OCI-M1 (cell line): ENCODE data around the gene MRGPRF.
A peak's percentile ranks its signal among the peaks of the same experiment; 100 is the strongest.

Experiments used
- DNase-seq: peaks from one replicate; lab custom pipeline; 2025; lab: John Stamatoyannopoulos, UW

MRGPRF gene

DNA sequence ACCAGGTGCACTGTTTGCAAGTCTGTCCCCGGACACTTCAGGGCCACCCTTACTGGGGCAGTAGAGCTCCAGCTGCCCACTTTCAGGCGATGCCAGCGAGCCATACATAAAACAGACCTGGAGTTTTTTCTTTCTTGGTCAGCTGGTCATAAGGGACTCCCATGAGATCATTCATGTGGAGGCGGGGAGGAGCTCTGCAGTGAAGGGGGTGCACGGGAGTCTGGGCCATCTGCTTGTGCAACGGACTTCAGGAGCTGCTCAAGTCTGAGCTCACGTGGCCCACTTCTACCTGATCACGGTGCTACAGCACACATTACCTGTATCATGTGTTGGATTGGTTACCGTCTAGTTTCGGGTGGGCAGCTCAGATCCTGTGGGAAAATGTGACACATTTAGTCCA lies 9.2 kb upstream of the MRGPRF start:
- no peak for DNase-seq

GRCh38 chr11:69018924-69019323 lies 5.9 kb upstream of the MRGPRF start:
- no peak for DNase-seq

DNA sequence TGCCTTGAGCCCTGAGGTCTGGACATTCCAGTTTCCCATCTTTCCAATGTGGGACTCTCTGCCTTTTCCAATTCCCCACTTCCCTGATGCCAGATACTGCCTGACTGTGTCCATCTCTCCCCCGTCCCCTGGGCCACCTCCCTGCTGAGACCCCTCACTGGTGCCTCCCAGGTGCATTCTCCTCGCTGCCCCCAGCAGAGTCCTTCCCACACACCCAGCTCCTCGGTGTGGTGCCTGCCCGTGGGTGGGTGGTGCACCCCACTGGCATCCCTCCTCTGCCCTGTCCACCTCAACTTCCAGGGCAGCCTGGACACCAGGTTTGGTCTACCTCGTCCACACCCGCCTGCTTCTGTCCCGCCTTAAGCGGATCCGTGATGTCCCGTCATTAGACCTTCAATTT lies 4.9 kb upstream of the MRGPRF start:
- no peak for DNase-seq

DNA sequence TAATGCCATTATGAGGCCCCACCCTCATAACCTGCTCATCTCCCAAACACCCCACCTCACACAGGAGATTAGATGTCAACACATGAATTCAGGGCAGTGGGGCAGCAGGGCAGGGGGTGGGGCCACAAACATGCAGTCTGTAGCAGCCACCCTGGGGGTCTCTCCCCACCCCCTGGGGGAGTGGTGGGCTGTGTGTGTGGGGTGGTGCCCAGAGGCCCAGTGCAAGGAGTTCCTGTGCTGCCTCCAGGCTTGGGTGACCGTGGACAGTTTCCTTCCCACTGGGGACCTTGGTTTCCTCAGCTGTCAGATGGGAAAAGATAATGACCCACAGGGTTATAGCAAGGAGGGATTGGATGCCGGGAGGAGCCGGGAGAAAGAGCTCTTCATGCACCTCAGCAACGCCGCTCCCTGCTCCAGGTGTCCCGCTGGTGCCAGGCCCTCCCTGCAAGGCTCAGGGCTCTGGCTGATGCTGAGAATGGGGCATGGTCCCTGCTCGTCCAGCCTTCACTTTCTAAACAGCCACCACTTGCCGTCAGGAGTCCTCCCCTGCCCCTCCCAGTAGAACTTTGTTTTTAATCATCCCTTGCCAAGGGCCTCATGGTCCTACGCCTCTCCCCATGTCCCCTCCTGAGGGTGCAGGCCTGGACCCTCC lies 2.0 kb upstream of the MRGPRF start:
- DNase-seq, result no peak

- DNase-seq, result no peak
These were observed 1.2 kb upstream of the MRGPRF start for GRCh38 chr11:69014084-69014851.

GRCh38 chr11:69012092-69013008 lies 696 bp downstream of the MRGPRF start:
- no peak for DNase-seq

GRCh38 chr11:69011624-69012091 lies 1.4 kb downstream of the MRGPRF start:
- DNase-seq, result no peak

DNA sequence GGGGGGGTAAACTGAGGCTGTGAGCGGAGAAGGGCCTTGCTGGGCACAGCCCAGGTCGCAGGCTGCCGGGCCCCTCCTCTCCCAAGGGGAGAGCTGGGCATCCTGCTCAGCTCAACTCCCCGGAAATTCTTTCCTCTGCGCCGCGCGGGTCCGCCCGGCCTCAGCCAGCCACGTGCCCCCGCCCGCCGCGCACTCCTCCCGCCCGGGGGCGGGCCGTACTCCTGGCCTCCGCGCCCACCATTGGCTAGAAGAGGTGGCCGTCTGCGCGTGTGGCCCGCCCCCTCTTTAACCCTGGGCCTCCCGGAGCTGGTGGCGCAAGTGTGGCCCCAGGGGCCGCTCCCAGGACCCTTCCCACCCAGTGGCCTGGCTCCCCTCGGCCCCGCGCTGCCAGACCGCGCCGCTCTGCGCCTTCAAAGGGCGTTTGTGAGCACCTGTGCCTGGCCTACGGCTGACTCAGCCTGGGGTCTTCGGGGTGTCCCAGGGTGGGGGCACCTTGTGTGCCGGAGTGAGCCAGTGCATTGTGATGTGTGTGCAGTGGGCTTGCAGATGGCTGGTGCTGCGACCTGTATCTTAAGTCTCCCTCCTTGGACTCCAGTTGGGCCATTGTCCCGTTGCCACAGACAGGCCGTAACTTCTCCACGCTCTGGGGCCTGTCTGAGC lies 2.0 kb downstream of the MRGPRF start:
- peak; percentile 59 for DNase-seq

- no peak for DNase-seq
These were observed 2.6 kb downstream of the MRGPRF start for GRCh38 chr11:69010361-69010891.

GRCh38 chr11:69009441-69010211 lies 3.4 kb downstream of the MRGPRF start:
- no peak for DNase-seq

- peak; percentile 60 for DNase-seq
These were observed 4.2 kb downstream of the MRGPRF start for GRCh38 chr11:69008737-69009440.

DNA sequence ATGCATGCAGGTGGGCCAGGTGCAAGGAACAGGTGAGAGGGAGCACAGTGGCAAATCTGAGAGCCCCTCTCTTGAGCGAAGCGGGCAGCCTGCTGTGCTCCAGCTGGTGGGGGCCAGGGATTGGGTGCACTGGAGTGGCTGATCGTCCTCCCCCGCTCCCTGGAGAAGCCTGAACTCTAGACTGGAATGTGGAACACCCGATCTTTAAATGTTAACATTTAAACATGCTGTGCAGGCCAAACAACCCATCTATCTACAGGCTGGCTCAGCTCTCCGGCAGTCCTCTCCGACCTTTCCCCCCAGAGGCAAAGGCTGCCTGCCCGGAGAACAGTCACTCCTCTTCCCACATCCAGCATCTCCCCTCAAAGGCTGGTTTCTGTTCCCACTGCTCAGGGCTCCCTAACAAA lies 5.1 kb downstream of the MRGPRF start:
- DNase-seq, result no peak

DNA sequence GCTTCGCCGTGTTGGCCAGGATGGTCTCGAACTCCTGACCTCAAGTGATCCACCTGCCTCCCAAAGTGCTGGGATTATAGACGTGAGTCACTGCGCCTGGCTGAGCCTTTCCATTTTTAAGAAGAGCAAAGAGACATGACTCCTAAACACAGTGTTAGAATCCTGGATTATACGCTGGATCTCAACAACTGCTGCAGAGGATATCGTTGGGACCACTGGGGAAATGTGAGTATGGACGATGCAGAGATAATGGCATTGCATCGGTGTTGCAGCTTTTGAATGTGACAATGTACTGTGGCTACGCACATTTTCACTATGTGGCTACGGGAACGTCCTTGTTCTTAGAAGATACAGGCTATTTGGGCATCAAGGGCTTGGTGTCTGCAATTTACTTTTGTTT lies 6.2 kb downstream of the MRGPRF start:
- no peak for DNase-seq

GRCh38 chr11:69005631-69006368 lies 7.2 kb downstream of the MRGPRF start:
- DNase-seq, result no peak

- no peak for DNase-seq
These were observed 7.8 kb downstream of the MRGPRF start for GRCh38 chr11:69005183-69005630.

- DNase-seq, result no peak
These were observed 8.4 kb downstream of the MRGPRF start for GRCh38 chr11:69004411-69005182.

DNA sequence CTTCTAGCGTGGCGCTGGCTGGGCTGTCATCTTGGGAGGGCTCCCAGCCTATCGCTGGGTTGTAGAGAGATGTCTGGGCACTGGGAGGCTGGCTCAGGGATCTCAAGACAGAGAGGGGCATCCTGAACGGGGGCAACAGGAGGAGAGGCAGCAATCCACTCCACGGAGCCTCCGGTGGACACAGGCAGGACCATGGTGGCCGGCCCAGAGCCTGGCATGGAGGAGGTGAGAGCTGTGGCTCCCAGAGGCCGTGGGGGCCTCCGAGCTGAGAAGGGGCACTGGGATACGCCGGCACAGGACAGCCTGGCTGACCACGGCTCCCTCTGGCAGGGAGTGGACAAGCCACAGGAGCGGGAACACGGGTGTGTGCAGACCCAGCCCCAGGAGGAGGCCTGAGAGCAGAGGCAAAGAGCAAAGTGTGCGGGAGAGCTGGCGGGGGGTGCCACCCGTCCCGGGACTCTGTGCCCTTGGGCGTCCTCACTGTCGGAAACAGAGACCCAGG lies 9.1 kb downstream of the MRGPRF start:
- DNase-seq, result no peak

DNA sequence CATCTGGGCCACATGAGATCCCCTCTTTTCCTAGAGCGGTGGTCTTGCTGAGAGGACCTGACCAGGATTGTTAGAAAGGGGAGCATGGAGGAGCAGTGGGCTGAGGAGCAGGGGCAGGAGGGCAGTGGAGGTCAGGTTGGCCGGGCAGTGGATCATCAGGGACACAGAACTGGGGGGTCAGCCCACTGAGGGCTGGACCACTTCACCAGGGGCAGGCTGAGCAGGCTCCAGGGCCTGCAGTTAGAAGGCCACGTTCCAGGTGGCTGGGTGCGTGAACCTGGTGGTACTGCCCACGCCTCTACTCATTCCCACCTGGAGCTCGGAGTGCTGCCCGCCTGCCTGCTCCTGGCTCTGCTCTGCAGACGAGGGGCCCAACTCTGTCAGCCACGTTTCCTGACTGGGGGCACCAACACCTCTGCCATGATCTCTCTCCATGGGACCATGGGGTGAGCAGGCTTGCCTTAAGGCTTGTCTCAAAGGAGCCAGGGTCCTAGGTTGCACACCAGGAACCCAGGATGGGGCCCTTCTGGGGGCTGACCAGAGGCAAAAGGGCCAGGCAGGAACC lies 9.7 kb downstream of the MRGPRF start:
- no peak for DNase-seq
